ENCODE data around the gene GAPDHS.

GAPDHS gene

DNA sequence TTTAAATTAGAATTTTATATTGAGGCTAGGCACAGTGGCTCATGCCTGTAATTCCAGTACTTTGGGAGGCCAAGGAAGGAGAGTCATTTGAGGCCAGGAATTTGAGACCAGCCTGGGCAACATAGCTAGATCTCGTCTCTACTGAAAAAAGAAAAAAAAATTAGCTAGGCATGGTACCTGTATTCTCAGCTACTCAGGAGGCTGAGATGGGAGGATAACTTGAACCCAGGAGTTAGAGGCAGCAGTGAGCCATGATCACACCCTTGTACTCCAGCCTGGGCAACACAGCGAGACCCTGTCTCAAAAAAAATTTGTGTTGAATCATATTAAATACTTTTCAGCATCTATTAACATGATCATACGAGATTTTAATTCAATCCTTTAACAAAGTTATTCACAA lies 57.6 kb downstream of the GAPDHS start:
- DNase-seq (ENCODE audit: low spot score), result no peak

DNA sequence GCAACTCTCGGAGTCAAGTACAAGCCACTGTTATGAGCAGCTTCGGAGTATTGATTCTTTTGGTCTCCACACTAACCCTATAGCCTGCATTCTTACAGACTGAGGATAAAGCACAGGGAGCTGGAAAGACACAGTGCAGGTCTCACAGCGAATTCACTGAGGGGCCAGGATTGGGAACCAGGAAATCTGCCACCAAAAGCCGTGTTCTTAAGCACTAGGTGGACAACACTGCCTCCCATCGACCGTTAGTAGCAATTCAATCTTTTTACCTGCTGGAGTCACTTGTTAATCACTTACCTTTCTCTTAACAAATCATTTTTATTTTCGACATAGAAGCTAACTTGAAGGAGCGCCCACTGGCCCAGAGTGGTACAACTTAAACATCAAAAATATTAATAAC lies 59.0 kb downstream of the GAPDHS start:
- DNase-seq (ENCODE audit: low spot score), result no peak

Data from SK-N-DZ (cell line).